Measurements from ENCODE around the gene RBMS1. TPM values are rescaled to one million over a fixed set of nuclear protein-coding genes. Genes with fewer than 3 reads are reported as not detected.
A peak's percentile ranks its signal among the peaks of the same experiment; 100 is the strongest.
"Not testable (repeated sequence)": the region's sequence is repeated elsewhere in the genome, so short reads cannot be mapped to it uniquely, and the experiment has no call there.

RBMS1 gene
- polyA plus RNA-seq, 1 donor from 2014 or later = 19.2 TPM

GRCh38 chr2:160448821-160449220 is 44.8 kb downstream of the RBMS1 start:
- not testable (repeated sequence) for H3K9me3 Mint-ChIP-seq, H3K27me3 Mint-ChIP-seq, H3K36me3 Mint-ChIP-seq, H3K4me3 Mint-ChIP-seq, H3K4me1 Mint-ChIP-seq, H3K27ac Mint-ChIP-seq

GRCh38 chr2:160445673-160446072 is 47.9 kb downstream of the RBMS1 start:
- Mint-ChIP-seq H3K4me3 (no peak overlapping the region), H3K9me3 (peaks cover 0 to 5% (median 0%) of the 10 kb centered on the region in 3 donors), H3K27ac (no peak overlapping the region), H3K27me3 (no peaks in the 10 kb centered on the region), H3K4me1 (no peaks in the 10 kb centered on the region), H3K36me3 (no peaks in the 10 kb centered on the region)

- no peaks in the 10 kb centered on the region for H3K36me3 Mint-ChIP-seq
- peaks cover 2% of the 10 kb centered on the region for H3K27me3 Mint-ChIP-seq
- H3K9me3 Mint-ChIP-seq = peaks cover 0 to 5% (median 0%) of the 10 kb centered on the region in 3 donors
- H3K4me3 Mint-ChIP-seq = no peak overlapping the region
- no peak overlapping the region for H3K27ac Mint-ChIP-seq
- H3K4me1 Mint-ChIP-seq = no peaks in the 10 kb centered on the region
Measured at GRCh38 chr2:160442603-160443002, 51.0 kb downstream of the RBMS1 start.

GRCh38 chr2:160440888-160441287 is 52.7 kb downstream of the RBMS1 start:
- Mint-ChIP-seq H3K27ac (no peak overlapping the region), H3K27me3 (peaks cover 2% of the 10 kb centered on the region), H3K9me3 (peaks cover 0 to 5% (median 0%) of the 10 kb centered on the region in 3 donors), H3K4me3 (no peak overlapping the region), H3K36me3 (no peaks in the 10 kb centered on the region), H3K4me1 (no peaks in the 10 kb centered on the region)

- H3K27ac Mint-ChIP-seq, H3K9me3 Mint-ChIP-seq: not testable (repeated sequence)
Measured at GRCh38 chr2:160439038-160439437, 54.6 kb downstream of the RBMS1 start.

GRCh38 chr2:160437273-160437672 is 56.3 kb downstream of the RBMS1 start:
- H3K4me3 Mint-ChIP-seq = no peak overlapping the region
- H3K27ac Mint-ChIP-seq = no peak overlapping the region
- H3K9me3 Mint-ChIP-seq = no peaks in the 10 kb centered on the region
- no peaks in the 10 kb centered on the region for H3K4me1 Mint-ChIP-seq
- peaks cover 1% of the 10 kb centered on the region for H3K36me3 Mint-ChIP-seq
- H3K27me3 Mint-ChIP-seq = peaks cover 2% of the 10 kb centered on the region

More at GRCh38 chr2:160439038-160439437, 54.6 kb downstream of the RBMS1 start:
- H3K4me1 Mint-ChIP-seq, H3K27me3 Mint-ChIP-seq, H3K4me3 Mint-ChIP-seq, H3K36me3 Mint-ChIP-seq: not testable (repeated sequence)

- H3K9me3 Mint-ChIP-seq = no peaks in the 10 kb centered on the region
- peaks cover 8 to 12% (median 12%) of the 10 kb centered on the region in 3 donors for H3K4me1 Mint-ChIP-seq
- no peak overlapping the region for H3K27ac Mint-ChIP-seq
- H3K27me3 Mint-ChIP-seq = no peaks in the 10 kb centered on the region
- no peak overlapping the region for H3K4me3 Mint-ChIP-seq
- H3K36me3 Mint-ChIP-seq = peaks cover 1% of the 10 kb centered on the region
Measured at GRCh38 chr2:160434254-160434948, 59.2 kb downstream of the RBMS1 start.

- Mint-ChIP-seq H3K4me1 (peaks cover 12 to 19% (median 16%) of the 10 kb centered on the region in 3 donors), H3K4me3 (no peak overlapping the region), H3K27me3 (no peaks in the 10 kb centered on the region), H3K36me3 (peaks cover 1% of the 10 kb centered on the region), H3K27ac (no peak overlapping the region), H3K9me3 (no peaks in the 10 kb centered on the region)
Measured at GRCh38 chr2:160433466-160434140, 60.0 kb downstream of the RBMS1 start.

- H3K27me3 Mint-ChIP-seq = no peaks in the 10 kb centered on the region
- H3K4me3 Mint-ChIP-seq = no peak overlapping the region
- H3K9me3 Mint-ChIP-seq = no peaks in the 10 kb centered on the region
- H3K27ac Mint-ChIP-seq = no peak overlapping the region
- H3K36me3 Mint-ChIP-seq = peaks cover 1% of the 10 kb centered on the region
- H3K4me1 Mint-ChIP-seq = peaks cover 20 to 29% (median 26%) of the 10 kb centered on the region in 3 donors
Measured at GRCh38 chr2:160432633-160433032, 61.0 kb downstream of the RBMS1 start.

- Mint-ChIP-seq H3K4me1 (peaks cover 27 to 31% (median 28%) of the 10 kb centered on the region in 3 donors), H3K9me3 (no peaks in the 10 kb centered on the region), H3K4me3 (peak overlapping the region in 1 of 4 donors; percentile 68), H3K27me3 (no peaks in the 10 kb centered on the region), H3K27ac (peak overlapping the region in 1 of 3 donors; percentile 6), H3K36me3 (peaks cover 1% of the 10 kb centered on the region)
Measured at GRCh38 chr2:160431441-160431840, 62.2 kb downstream of the RBMS1 start.

GRCh38 chr2:160430001-160430344 is 63.6 kb downstream of the RBMS1 start:
- Mint-ChIP-seq H3K9me3 (no peaks in the 10 kb centered on the region), H3K27me3 (no peaks in the 10 kb centered on the region), H3K27ac (no peak overlapping the region), H3K4me3 (no peak overlapping the region), H3K36me3 (peaks cover 1% of the 10 kb centered on the region), H3K4me1 (peaks cover 28 to 31% (median 29%) of the 10 kb centered on the region in 3 donors)

- Mint-ChIP-seq H3K36me3 (peaks cover 1% of the 10 kb centered on the region), H3K4me1 (peaks cover 28 to 31% (median 29%) of the 10 kb centered on the region in 3 donors), H3K27ac (no peak overlapping the region), H3K9me3 (no peaks in the 10 kb centered on the region), H3K4me3 (peak overlapping the region in 1 of 4 donors; percentile 60), H3K27me3 (no peaks in the 10 kb centered on the region)
Measured at GRCh38 chr2:160429248-160430000, 64.2 kb downstream of the RBMS1 start.

- Mint-ChIP-seq H3K27ac (peak overlapping the region; percentile 2 to 65 (median 15)), H3K27me3 (peaks cover 4% of the 10 kb centered on the region), H3K36me3 (no peaks in the 10 kb centered on the region), H3K9me3 (no peaks in the 10 kb centered on the region), H3K4me1 (peaks cover 28 to 31% (median 29%) of the 10 kb centered on the region in 3 donors), H3K4me3 (peak overlapping the region; percentile 15 to 81 (median 40))
Measured at GRCh38 chr2:160428405-160428763, 65.2 kb downstream of the RBMS1 start.

GRCh38 chr2:160427629-160428404 is 65.8 kb downstream of the RBMS1 start:
- Mint-ChIP-seq H3K4me1 (peaks cover 29 to 33% (median 29%) of the 10 kb centered on the region in 3 donors), H3K36me3 (no peaks in the 10 kb centered on the region)

More at GRCh38 chr2:160427629-160428404, 65.8 kb downstream of the RBMS1 start:
- Mint-ChIP-seq H3K9me3 (no peaks in the 10 kb centered on the region), H3K27me3 (peaks cover 5% of the 10 kb centered on the region), H3K4me3 (peak overlapping the region; percentile 15 to 81 (median 40)), H3K27ac (peak overlapping the region; percentile 2 to 65 (median 15))
